WI38 (cell line): ENCODE data around the gene TMED5.

Source experiments
- H3K4me3 ChIP-seq: 2 replicates; pipeline ENCODE4 v1.5.1; 2011; ENCODE audit warnings: low read depth, mild to moderate bottlenecking, control low read depth, low read length
- TF ChIP-seq, protein P1 (sequence below): IDR thresholded peaks from 2 replicates; pipeline ENCODE4 v1.5.1; 2012; ENCODE audit warnings: low read depth, mild to moderate bottlenecking, control low read depth, low read length

Gene TMED5

GRCh38 chr1:93102142-93102541, 78.1 kb downstream of the TMED5 start:
- TF ChIP-seq, protein P1, sequence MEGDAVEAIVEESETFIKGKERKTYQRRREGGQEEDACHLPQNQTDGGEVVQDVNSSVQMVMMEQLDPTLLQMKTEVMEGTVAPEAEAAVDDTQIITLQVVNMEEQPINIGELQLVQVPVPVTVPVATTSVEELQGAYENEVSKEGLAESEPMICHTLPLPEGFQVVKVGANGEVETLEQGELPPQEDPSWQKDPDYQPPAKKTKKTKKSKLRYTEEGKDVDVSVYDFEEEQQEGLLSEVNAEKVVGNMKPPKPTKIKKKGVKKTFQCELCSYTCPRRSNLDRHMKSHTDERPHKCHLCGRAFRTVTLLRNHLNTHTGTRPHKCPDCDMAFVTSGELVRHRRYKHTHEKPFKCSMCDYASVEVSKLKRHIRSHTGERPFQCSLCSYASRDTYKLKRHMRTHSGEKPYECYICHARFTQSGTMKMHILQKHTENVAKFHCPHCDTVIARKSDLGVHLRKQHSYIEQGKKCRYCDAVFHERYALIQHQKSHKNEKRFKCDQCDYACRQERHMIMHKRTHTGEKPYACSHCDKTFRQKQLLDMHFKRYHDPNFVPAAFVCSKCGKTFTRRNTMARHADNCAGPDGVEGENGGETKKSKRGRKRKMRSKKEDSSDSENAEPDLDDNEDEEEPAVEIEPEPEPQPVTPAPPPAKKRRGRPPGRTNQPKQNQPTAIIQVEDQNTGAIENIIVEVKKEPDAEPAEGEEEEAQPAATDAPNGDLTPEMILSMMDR, result no peak
- H3K4me3 ChIP-seq, result no peak overlapping the region
